Measurements from ENCODE around the gene RASSF4. TPM values are rescaled to one million over a fixed set of nuclear protein-coding genes. Genes with fewer than 3 reads are reported as not detected.

RASSF4 gene
- total RNA-seq, 1 experiment from 2014 or later, result 2.8 TPM

- no TSS peak for BruUV-seq (replicated peaks)
- Histone ChIP-seq H3K4me2 (ENCODE audit: low read length) (no peak overlapping the region), H4K20me1 (ENCODE audit: insufficient read depth) (no peaks in the 10 kb centered on the region), H3K27me3 (ENCODE audit: insufficient read depth, low read length) (no peaks in the 10 kb centered on the region), H3K79me2 (ENCODE audit: insufficient read depth, low read length) (no peaks in the 10 kb centered on the region), H3K4me1 (ENCODE audit: control insufficient read depth in 1 of 2, insufficient read depth in 2 of 2, low read length in 2 of 2) (peaks cover 3 to 17% of the 10 kb centered on the region in 2 experiments; a peak in 3 of 4 replicates), H3K36me3 (ENCODE audit: control insufficient read depth in 1 of 2, insufficient read depth in 2 of 2, low read length in 2 of 2) (no peaks in the 10 kb centered on the region), H3K9ac (ENCODE audit: low read length) (no peak overlapping the region), H2AFZ (ENCODE audit: low read depth, low read length, poor library complexity, severe bottlenecking) (no peak overlapping the region), H3K9me2 (ENCODE audit: insufficient read depth) (no peaks in the 10 kb centered on the region), H3K27ac (ENCODE audit: low read depth, low read length) (no peak overlapping the region), H3K4me3 (replicated peaks in 1 of 2; ENCODE audit: low read depth in 1 of 2, low read length in 2 of 2) (no peak overlapping the region), H3K9me3 (ENCODE audit: control insufficient read depth in 1 of 2, insufficient read depth in 1 of 2, low read depth in 1 of 2, low read length in 2 of 2) (no peaks in the 10 kb centered on the region)
- ChIA-PET POLR2A (no interaction called here), RAD21 (ENCODE audit: low non-redundant PET in 1 of 2, low total read pairs in 2 of 2, uncharacterized antibody in 2 of 2, unreplicated experiment in 2 of 2) (no interaction called here), CTCF (no interaction called here)
- intact Hi-C loops (cut with micrococcal nuclease), result no loop called here
- no peak for DNase-seq (ENCODE audit: low read depth, low spot score)
- TF ChIP-seq CTCF (IDR thresholded peaks at IDR 0.05 in 2 of 3, conservative IDR thresholded peaks at IDR 0.05 in 1 of 3; ENCODE audit: borderline replicate concordance in 1 of 3, insufficient read depth in 1 of 3, low read depth in 2 of 3, low read length in 2 of 3) (no peak), SP1 (IDR thresholded peaks at IDR 0.05; ENCODE audit: low read depth) (no peak), EGR1 (IDR thresholded peaks at IDR 0.05; ENCODE audit: low read depth) (no peak), CEBPB (IDR thresholded peaks at IDR 0.05; ENCODE audit: low read depth) (no peak), YY1 (IDR thresholded peaks at IDR 0.05; ENCODE audit: extremely low read depth, insufficient replicate concordance, low read depth, low read length) (no peak), EZH2phosphoT487 (IDR thresholded peaks at IDR 0.05; ENCODE audit: borderline replicate concordance) (no peak)
- no peak for ATAC-seq
Measured at GRCh38 chr10:44956226-44956625, 3.4 kb upstream of the RASSF4 start.
